Measurements from ENCODE around the gene CHD9NB.
"Not testable (repeated sequence)": the region's sequence is repeated elsewhere in the genome, so short reads cannot be mapped to it uniquely, and the experiment has no call there.

- not testable (repeated sequence) for TF ChIP-seq POLR2AphosphoS5 (IDR thresholded peaks at IDR 0.05; ENCODE audit: borderline replicate concordance, low read depth, low read length); EZH2 (IDR thresholded peaks at IDR 0.05); FOXP2 (optimal IDR thresholded peaks at IDR 0.05; ENCODE audit: control extremely low read depth, extremely low read length, insufficient read depth)
Measured at GRCh38 chr16:53036711-53037110, 16.0 kb downstream of the CHD9NB start.

Data from SK-N-MC (cell line).